NCI-H128 (cell line): ENCODE results near the gene GFY.
"Not testable (repeated sequence)": the region's sequence is repeated elsewhere in the genome, so short reads cannot be mapped to it uniquely, and the experiment has no call there.

ENCODE experiments used
- DNase-seq: peaks from one replicate; lab custom pipeline; 2025; ENCODE audit not compliant: unreplicated experiment; lab: John Stamatoyannopoulos, UW

Gene GFY

GRCh38 chr19:49442771-49443365, 17.7 kb downstream of the GFY start:
- peak; percentile 54 for DNase-seq

GRCh38 chr19:49443366-49444099, 18.3 kb downstream of the GFY start:
- peak; percentile 93 for DNase-seq

GRCh38 chr19:49444100-49444700, 19.0 kb downstream of the GFY start:
- DNase-seq, result not testable (repeated sequence)

- no peak for DNase-seq
Measured at GRCh38 chr19:49445997-49446396, 20.8 kb downstream of the GFY start.

- no peak for DNase-seq
Measured at GRCh38 chr19:49447485-49448431, 22.6 kb downstream of the GFY start.

GRCh38 chr19:49448432-49448786, 23.2 kb downstream of the GFY start:
- no peak for DNase-seq

- no peak for DNase-seq
Measured at GRCh38 chr19:49450405-49450804, 25.2 kb downstream of the GFY start.

- DNase-seq, result peak; percentile 97
Measured at GRCh38 chr19:49451430-49452181, 26.4 kb downstream of the GFY start, which contains the start of gene PIH1D1. TSS of gene PIH1D1 (minus strand) at chr19:49451814. CDS start at chr19:49451574, 240 bp downstream.

- DNase-seq, result peak; percentile 98
Measured at GRCh38 chr19:49453013-49453756, 28.0 kb downstream of the GFY start, which contains the start of gene ALDH16A1. TSS of gene ALDH16A1 (plus strand) at chr19:49453225. CDS start at chr19:49453332, 107 bp downstream.

GRCh38 chr19:49453757-49454240, 28.6 kb downstream of the GFY start:
- DNase-seq, result no peak

GRCh38 chr19:49455773-49456172, 30.6 kb downstream of the GFY start:
- DNase-seq, result no peak

- DNase-seq, result no peak
Measured at GRCh38 chr19:49456326-49456725, 31.1 kb downstream of the GFY start.

GRCh38 chr19:49458567-49458903, 33.3 kb downstream of the GFY start:
- DNase-seq, result no peak

GRCh38 chr19:49459388-49459787, 34.2 kb downstream of the GFY start:
- no peak for DNase-seq

- not testable (repeated sequence) for DNase-seq
Measured at GRCh38 chr19:49461130-49461529, 35.9 kb downstream of the GFY start.

GRCh38 chr19:49461656-49462055, 36.5 kb downstream of the GFY start:
- no peak for DNase-seq

GRCh38 chr19:49462492-49462891, 37.3 kb downstream of the GFY start:
- DNase-seq, result no peak

GRCh38 chr19:49463960-49464740, 39.0 kb downstream of the GFY start:
- no peak for DNase-seq

- no peak for DNase-seq
Measured at GRCh38 chr19:49465371-49465770, 40.2 kb downstream of the GFY start.
